GM13976 (cell line): ENCODE measurements around the gene LSAMP.

ENCODE experiments used
- DNase-seq: peaks from one replicate; pipeline ENCODE4 v3.0.0; 2012; ENCODE audit warnings: low spot score
- in situ Hi-C: fragments of 300-500 bp; cut with MboI; formaldehyde crosslinking; loops from one replicate; pipeline ENCODE4 v1.12.0; 2022; ENCODE audit warnings: low sequenced_read_pairs, mixed read lengths, inconsistent platforms; ENCODE audit not compliant: unreplicated experiment
- TF ChIP-seq, protein P1 (sequence below): IDR thresholded peaks from 2 replicates; pipeline ENCODE4 v1.5.1; 2012; ENCODE audit warnings: borderline replicate concordance, mild to moderate bottlenecking; ENCODE audit not compliant: insufficient read depth; ENCODE audit errors: extremely low read depth, missing control alignments, control extremely low read depth

The LSAMP gene

DNA sequence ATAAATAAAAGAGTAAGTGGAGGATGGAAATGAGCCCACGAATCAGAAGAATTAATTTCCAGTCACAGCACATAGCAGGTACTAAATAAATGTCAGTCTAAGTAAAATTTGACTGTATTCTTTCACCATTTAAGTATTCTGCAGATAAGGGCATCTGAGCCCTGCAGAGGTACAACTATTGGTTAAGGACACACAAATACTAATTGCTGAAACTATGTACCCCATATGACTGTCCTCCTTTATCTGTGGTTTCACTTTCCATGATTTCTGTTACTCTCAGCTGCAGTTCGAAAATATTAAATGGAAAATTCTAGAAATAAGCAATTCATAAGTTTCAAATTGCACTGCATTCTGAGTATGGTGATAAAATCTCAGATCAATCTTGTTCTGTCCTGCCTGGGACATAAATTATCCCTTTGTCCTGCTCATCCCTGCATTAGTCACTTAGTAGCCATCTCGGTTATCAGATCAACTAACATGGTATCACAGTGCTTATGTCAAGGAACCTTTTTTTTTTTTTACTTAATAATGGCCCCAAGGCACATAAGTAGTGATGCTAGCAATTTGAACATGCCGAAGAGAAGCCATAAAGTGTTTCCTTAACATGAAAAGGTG lies 95.1 kb downstream of the LSAMP start:
- TF ChIP-seq, protein P1, sequence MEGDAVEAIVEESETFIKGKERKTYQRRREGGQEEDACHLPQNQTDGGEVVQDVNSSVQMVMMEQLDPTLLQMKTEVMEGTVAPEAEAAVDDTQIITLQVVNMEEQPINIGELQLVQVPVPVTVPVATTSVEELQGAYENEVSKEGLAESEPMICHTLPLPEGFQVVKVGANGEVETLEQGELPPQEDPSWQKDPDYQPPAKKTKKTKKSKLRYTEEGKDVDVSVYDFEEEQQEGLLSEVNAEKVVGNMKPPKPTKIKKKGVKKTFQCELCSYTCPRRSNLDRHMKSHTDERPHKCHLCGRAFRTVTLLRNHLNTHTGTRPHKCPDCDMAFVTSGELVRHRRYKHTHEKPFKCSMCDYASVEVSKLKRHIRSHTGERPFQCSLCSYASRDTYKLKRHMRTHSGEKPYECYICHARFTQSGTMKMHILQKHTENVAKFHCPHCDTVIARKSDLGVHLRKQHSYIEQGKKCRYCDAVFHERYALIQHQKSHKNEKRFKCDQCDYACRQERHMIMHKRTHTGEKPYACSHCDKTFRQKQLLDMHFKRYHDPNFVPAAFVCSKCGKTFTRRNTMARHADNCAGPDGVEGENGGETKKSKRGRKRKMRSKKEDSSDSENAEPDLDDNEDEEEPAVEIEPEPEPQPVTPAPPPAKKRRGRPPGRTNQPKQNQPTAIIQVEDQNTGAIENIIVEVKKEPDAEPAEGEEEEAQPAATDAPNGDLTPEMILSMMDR, result no peak
- DNase-seq, result no peak
- in situ Hi-C loops, result no loop called here

DNA sequence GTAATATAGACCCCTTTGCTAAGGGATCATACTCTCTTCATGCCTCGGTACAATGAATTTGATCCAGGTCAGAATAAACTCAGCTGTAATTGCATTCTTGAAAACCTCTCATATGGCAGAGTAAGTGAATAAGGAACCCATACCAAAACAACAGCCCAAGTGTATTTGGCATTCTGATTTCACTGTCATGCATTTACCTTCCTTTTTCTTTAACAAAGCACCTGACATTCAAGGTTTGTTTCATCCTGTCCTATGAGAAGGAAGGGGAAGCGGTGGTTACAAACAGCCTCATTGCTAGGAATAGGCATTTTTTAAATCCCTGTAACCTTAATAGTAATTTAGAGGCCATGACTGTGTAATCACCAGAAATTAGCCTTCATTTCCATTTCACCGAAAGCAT lies 97.1 kb downstream of the LSAMP start:
- DNase-seq, result no peak
- in situ Hi-C loops, result no loop called here

DNA sequence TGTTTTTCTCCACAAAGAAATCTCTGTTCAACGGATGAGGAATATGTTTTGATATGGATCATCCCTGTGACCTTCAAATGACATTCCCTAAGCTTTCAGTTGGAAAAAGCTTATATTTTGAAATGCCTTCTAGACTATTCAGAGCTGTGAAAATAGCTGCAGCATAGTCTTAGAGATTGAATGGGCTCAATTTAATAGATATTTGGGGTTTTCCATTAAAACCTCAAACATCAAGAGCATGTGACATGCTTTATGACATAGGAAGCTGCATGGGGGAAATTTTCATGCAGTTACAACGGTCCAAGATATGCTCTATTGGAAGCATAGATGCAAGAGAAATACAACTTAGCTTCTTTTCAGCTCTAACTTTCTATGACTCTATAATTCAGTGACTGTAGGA lies 102.8 kb downstream of the LSAMP start:
- TF ChIP-seq, protein P1, result no peak
- DNase-seq, result no peak
- in situ Hi-C loops, result no loop called here

More for the DNA sequence above, 97.1 kb downstream of the LSAMP start:
- TF ChIP-seq, protein P1, result no peak

DNA sequence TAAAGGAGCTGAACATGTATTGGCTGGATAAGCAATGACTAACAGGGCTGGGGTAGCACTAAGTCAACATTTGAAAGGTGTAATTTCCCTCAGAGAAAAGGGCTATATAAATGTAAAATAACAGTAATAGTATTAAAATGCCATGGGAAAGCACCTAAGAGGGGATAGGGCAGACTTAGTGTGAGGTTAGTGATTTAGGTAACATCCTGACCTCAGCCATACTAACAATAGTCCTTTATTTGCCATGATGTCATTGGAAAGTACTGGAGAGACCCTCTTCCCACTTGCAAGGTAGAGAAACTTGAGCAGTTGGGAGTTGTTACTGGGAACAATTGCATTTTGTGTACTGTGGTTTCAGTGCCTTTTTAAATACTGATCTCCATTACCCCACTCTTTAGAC lies 103.4 kb downstream of the LSAMP start:
- TF ChIP-seq, protein P1, result no peak
- DNase-seq, result no peak
- in situ Hi-C loops, result no loop called here

DNA sequence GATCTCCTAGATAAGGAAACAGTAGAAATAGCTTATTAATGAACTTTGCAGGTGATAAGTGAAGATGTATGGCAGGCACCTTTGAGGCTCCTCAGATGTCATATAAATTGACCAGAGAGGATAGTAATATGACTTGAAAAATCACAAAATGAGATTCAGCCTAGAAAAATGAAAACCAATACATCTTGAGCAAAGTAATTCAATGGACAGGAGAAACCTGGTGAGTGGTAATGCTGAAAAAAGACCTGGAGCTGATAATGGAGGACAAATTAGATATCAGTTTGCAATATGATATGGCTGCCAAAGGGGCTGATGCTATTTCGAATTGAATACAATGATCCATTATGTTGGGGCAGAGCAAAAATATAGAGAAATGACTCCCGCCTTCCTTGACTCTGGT lies 103.9 kb downstream of the LSAMP start:
- in situ Hi-C loops, result no loop called here
- TF ChIP-seq, protein P1, result no peak
- DNase-seq, result no peak

DNA sequence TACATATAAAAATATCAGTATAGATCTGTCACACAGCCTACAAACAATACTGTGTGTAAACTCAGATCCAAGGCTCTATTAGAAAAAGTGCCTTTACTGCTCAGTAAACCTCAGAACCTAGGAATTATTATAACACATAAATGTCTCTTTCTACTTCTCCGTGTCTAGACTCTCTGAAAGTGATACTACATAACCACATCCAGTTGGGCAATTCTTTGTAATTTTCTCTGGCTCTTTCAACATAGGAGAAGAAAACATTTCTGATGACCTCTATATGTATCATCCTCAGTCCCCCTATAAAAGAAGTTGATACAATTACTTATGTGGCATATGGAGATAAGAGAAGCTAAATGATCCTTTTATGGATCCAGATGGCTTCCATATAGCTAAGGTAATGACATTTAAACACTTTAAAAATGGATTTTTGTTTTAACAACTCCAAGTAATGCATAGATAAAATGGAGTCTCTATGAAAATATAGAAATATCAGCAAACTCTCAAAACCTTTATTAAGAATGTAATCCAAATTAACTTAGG lies 104.5 kb downstream of the LSAMP start:
- TF ChIP-seq, protein P1, result no peak
- in situ Hi-C loops, result no loop called here
- DNase-seq, result no peak
